ENCODE data around the gene TINAG.
"Not testable (repeated sequence)": the region's sequence is repeated elsewhere in the genome, so short reads cannot be mapped to it uniquely, and the experiment has no call there.

TINAG gene

DNA sequence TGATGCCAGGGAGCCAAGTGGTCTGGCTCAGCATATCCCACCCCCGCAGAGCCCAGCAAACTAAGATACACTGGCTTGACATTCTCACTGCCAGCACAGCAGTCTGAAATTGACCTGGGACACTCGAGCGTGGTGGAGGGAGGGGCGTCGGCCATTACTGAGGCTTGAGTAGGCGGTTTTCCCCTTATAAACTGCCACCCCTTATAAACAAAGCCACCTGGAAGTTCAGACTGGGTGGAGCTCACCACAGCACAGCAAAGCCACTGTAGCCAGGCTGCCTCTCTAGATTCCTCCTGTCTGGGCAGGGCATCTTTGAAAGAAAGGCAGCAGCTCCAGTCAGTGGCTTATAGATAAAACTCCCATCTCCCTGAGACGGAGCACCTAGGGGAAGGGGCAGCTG lies 19.4 kb downstream of the TINAG start:
- H3K4me3 ChIP-seq (ENCODE audit: low read depth in 1 of 2, low read length in 1 of 2): no peak overlapping the region
- H3K36me3 ChIP-seq: no peaks in the 10 kb centered on the region
- no peaks in the 10 kb centered on the region for H3K27me3 ChIP-seq
- H3K27ac ChIP-seq: no peak overlapping the region
- TF ChIP-seq CTCF (IDR thresholded peaks at IDR 0.05): no peak
- no peaks in the 10 kb centered on the region for H3K9me3 ChIP-seq
- no peaks in the 10 kb centered on the region for H3K4me1 ChIP-seq (ENCODE audit: control insufficient read depth in 1 of 2, insufficient read depth in 1 of 2, low read depth in 1 of 2, low read length in 1 of 2)

GRCh38 chr6:54331571-54331970 lies 23.3 kb downstream of the TINAG start:
- not testable (repeated sequence) for H3K27ac ChIP-seq; H3K4me1 ChIP-seq (ENCODE audit: control insufficient read depth in 1 of 2, insufficient read depth in 1 of 2, low read depth in 1 of 2, low read length in 1 of 2); H3K4me3 ChIP-seq (ENCODE audit: low read depth in 1 of 2, low read length in 1 of 2); H3K9me3 ChIP-seq; H3K27me3 ChIP-seq; H3K36me3 ChIP-seq

- no peaks in the 10 kb centered on the region for H3K27me3 ChIP-seq
- H3K9me3 ChIP-seq: no peaks in the 10 kb centered on the region
- no peak overlapping the region for H3K27ac ChIP-seq
- H3K4me3 ChIP-seq (ENCODE audit: low read depth in 1 of 2, low read length in 1 of 2): no peak overlapping the region
- no peaks in the 10 kb centered on the region for H3K4me1 ChIP-seq (ENCODE audit: control insufficient read depth in 1 of 2, insufficient read depth in 1 of 2, low read depth in 1 of 2, low read length in 1 of 2)
- H3K36me3 ChIP-seq: no peaks in the 10 kb centered on the region
- TF ChIP-seq CTCF (IDR thresholded peaks at IDR 0.05): no peak
Observed at GRCh38 chr6:54335871-54336270, 27.6 kb downstream of the TINAG start.

DNA sequence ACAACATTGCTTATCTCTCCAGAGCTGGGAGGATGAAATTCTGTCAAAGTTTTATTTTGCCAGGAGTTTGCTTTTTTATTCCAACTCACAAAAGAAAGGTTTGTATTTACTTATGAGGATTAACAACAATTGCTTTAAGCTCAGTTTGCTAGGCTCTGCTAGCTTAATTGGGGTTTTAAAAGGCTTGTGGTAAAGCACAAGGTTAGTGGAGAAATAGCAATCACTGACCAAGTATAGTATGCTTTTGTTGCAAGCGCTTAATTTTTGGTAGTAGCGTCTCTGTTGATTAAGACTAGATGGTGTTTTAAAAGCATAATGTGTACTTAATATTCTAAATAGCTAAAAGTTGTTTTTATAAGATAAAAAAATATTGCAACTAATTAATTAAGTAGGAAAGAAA lies 45.7 kb downstream of the TINAG start:
- H3K4me3 ChIP-seq (ENCODE audit: low read depth in 1 of 2, low read length in 1 of 2): no peak overlapping the region
- no peak for TF ChIP-seq CTCF (IDR thresholded peaks at IDR 0.05)

DNA sequence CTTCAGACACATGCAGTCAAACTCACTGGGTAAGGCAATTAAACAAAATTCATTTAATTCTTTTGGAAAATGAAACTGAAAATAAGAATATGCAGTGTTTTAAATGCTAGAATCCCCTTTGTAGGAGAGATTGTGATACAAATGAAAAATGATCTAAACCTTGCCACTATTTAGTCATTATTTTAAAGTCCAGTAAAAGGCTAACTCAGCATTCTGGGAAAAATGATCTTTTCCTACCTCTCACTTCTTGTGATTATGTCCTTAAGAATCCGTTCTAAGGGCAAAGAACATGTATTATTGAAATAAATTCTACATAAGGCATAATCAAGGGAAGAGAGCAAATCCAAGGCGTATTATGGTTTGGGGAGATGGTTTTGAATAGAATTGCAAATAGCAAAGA lies 46.4 kb downstream of the TINAG start:
- Histone ChIP-seq H3K27ac (no peak overlapping the region), H3K9me3 (no peaks in the 10 kb centered on the region), H3K36me3 (no peaks in the 10 kb centered on the region), H3K27me3 (no peaks in the 10 kb centered on the region), H3K4me3 (ENCODE audit: low read depth in 1 of 2, low read length in 1 of 2) (no peak overlapping the region), H3K4me1 (ENCODE audit: control insufficient read depth in 1 of 2, insufficient read depth in 1 of 2, low read depth in 1 of 2, low read length in 1 of 2) (no peaks in the 10 kb centered on the region)
- TF ChIP-seq CTCF (IDR thresholded peaks at IDR 0.05): no peak

More for the DNA sequence above, 45.7 kb downstream of the TINAG start:
- Histone ChIP-seq H3K4me1 (ENCODE audit: control insufficient read depth in 1 of 2, insufficient read depth in 1 of 2, low read depth in 1 of 2, low read length in 1 of 2) (no peaks in the 10 kb centered on the region), H3K27ac (no peak overlapping the region), H3K36me3 (no peaks in the 10 kb centered on the region), H3K27me3 (no peaks in the 10 kb centered on the region), H3K9me3 (no peaks in the 10 kb centered on the region)

DNA sequence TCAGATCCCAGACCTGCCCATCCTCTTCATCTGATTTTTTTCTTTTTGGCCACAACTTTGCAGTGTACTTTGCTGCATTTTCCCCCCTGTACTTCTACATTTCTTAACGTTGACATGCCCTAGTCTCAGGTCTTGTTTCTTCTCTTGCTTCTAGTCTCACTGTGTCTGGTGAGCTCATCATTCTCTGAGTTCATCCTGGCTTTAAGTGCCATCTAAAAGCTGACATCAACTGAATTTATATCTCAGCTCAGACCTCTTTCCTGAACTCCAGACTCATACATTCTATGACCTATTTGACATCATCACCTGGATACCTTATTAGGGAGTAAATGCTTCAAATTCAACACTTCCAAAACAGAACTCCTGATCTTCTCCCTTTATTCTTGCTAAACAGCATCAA lies 48.9 kb downstream of the TINAG start:
- Histone ChIP-seq H3K36me3 (no peaks in the 10 kb centered on the region), H3K4me3 (ENCODE audit: low read depth in 1 of 2, low read length in 1 of 2) (no peak overlapping the region), H3K27me3 (no peaks in the 10 kb centered on the region), H3K9me3 (no peaks in the 10 kb centered on the region), H3K4me1 (ENCODE audit: control insufficient read depth in 1 of 2, insufficient read depth in 1 of 2, low read depth in 1 of 2, low read length in 1 of 2) (no peaks in the 10 kb centered on the region), H3K27ac (no peak overlapping the region)
- no peak for TF ChIP-seq CTCF (IDR thresholded peaks at IDR 0.05)

Measured in neutrophil (primary cell).